Measurements from ENCODE around the gene PI4KA.

DNA sequence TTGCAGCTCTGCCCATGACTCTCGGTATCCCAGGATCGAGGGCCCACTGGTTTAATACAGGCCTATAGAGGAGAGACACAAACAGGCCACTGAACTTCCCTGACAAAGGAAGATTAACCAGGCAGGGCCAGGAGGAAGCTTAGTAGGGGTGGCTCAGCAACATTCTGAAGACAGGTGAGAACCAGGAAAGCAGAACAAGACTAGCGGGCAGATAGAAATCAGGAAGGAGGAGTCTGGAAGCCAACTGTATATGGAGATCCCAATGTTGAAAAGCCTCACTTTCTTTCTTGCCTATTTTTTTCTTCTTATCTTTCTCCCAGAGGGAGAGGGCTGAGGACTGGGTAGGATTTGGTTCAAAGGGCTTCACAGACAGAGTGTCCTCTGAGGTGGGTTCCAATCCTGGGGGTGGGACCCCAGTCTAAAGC is 5.4 kb downstream of the PI4KA start:
- no peak for TF ChIP-seq CTCF (IDR thresholded peaks at IDR 0.05)
- no peak for TF ChIP-seq POLR2AphosphoS5 (IDR thresholded peaks at IDR 0.05; ENCODE audit: low read depth, low read length)
- no peak for TF ChIP-seq REST (IDR thresholded peaks at IDR 0.05; ENCODE audit: insufficient read depth in 1 of 2, low read depth in 2 of 2, low read length in 1 of 2)
- no peak for TF ChIP-seq SIN3A (IDR thresholded peaks at IDR 0.05; ENCODE audit: borderline replicate concordance, insufficient read depth, low read depth, low read length)
